ENCODE results near the gene ZDHHC7. TPM values are rescaled to one million over a fixed set of nuclear protein-coding genes. Genes with fewer than 3 reads are reported as not detected.
"Not testable (repeated sequence)": the region's sequence is repeated elsewhere in the genome, so short reads cannot be mapped to it uniquely, and the experiment has no call there.

The ZDHHC7 gene
- polyA plus RNA-seq, 1 donor = 31.5 TPM

- DNase-seq (ENCODE audit: low read depth) = no peak
These were observed 31.3 kb upstream of the ZDHHC7 start for GRCh38 chr16:85042606-85043005.

GRCh38 chr16:85042167-85042526 is 30.8 kb upstream of the ZDHHC7 start:
- DNase-seq (ENCODE audit: low read depth) = no peak

GRCh38 chr16:85041219-85042166 is 30.2 kb upstream of the ZDHHC7 start:
- no peak for DNase-seq (ENCODE audit: low read depth)

GRCh38 chr16:85040685-85041084 is 29.4 kb upstream of the ZDHHC7 start:
- no peak for DNase-seq (ENCODE audit: low read depth)

GRCh38 chr16:85037721-85038120 is 26.4 kb upstream of the ZDHHC7 start:
- DNase-seq (ENCODE audit: low read depth) = no peak

- DNase-seq (ENCODE audit: low read depth) = no peak
These were observed 25.7 kb upstream of the ZDHHC7 start for GRCh38 chr16:85037050-85037410.

GRCh38 chr16:85036236-85037049 is 25.1 kb upstream of the ZDHHC7 start:
- DNase-seq (ENCODE audit: low read depth) = no peak

- DNase-seq (ENCODE audit: low read depth) = no peak
These were observed 23.5 kb upstream of the ZDHHC7 start for GRCh38 chr16:85034591-85035433.

GRCh38 chr16:85033171-85033570 is 21.8 kb upstream of the ZDHHC7 start:
- DNase-seq (ENCODE audit: low read depth) = no peak

- not testable (repeated sequence) for DNase-seq (ENCODE audit: low read depth)
These were observed 20.9 kb upstream of the ZDHHC7 start for GRCh38 chr16:85032187-85032586.

GRCh38 chr16:85031451-85031850 is 20.1 kb upstream of the ZDHHC7 start:
- no peak for DNase-seq (ENCODE audit: low read depth)

GRCh38 chr16:85029981-85030401 is 18.7 kb upstream of the ZDHHC7 start:
- DNase-seq (ENCODE audit: low read depth) = no peak

- no peak for DNase-seq (ENCODE audit: low read depth)
These were observed 18.1 kb upstream of the ZDHHC7 start for GRCh38 chr16:85029408-85029784.

GRCh38 chr16:85028685-85029407 is 17.5 kb upstream of the ZDHHC7 start:
- no peak for DNase-seq (ENCODE audit: low read depth)

- DNase-seq (ENCODE audit: low read depth) = no peak
These were observed 16.8 kb upstream of the ZDHHC7 start for GRCh38 chr16:85027958-85028684.

- peak; percentile 82 for DNase-seq (ENCODE audit: low read depth)
These were observed 16.1 kb upstream of the ZDHHC7 start, which contains the start of gene KIAA0513 for GRCh38 chr16:85027349-85027957. KIAA0513 (plus strand) TSS chr16:85027795; CDS start chr16:85067072, 39,277 bp downstream.

GRCh38 chr16:85026703-85027102 is 15.4 kb upstream of the ZDHHC7 start:
- DNase-seq (ENCODE audit: low read depth) = no peak

- DNase-seq (ENCODE audit: low read depth) = no peak
These were observed 14.7 kb upstream of the ZDHHC7 start for GRCh38 chr16:85025781-85026653.
